Epithelial cell of prostate (primary cell): ENCODE results near the gene SAE1.

Experiments used
- DNase-seq: peaks from one replicate; pipeline ENCODE4 v3.0.0-alpha.2; 2011; ENCODE audit warnings: low read depth, low spot score
- H3K27ac ChIP-seq: fragments of 450-650 bp; 2 replicates; pipeline ENCODE4 v1.5.1; 2017; ENCODE audit warnings: mild to moderate bottlenecking

SAE1 gene

GRCh38 chr19:47156861-47157430, 26.3 kb downstream of the SAE1 start:
- peak overlapping the region; percentile 86 for H3K27ac ChIP-seq
- DNase-seq = no peak

- peak overlapping the region; percentile 86 for H3K27ac ChIP-seq
- DNase-seq = no peak
Observed at GRCh38 chr19:47157431-47158321, 27.0 kb downstream of the SAE1 start.

GRCh38 chr19:47158367-47158791, 27.7 kb downstream of the SAE1 start:
- peak overlapping the region; percentile 86 for H3K27ac ChIP-seq
- DNase-seq = no peak

GRCh38 chr19:47158879-47159503, 28.4 kb downstream of the SAE1 start:
- DNase-seq = no peak
- peak overlapping the region; percentile 86 for H3K27ac ChIP-seq

GRCh38 chr19:47161876-47162489, 31.3 kb downstream of the SAE1 start:
- H3K27ac ChIP-seq = no peak overlapping the region
- no peak for DNase-seq

- no peak overlapping the region for H3K27ac ChIP-seq
Observed at GRCh38 chr19:47168065-47168464, 37.4 kb downstream of the SAE1 start.

GRCh38 chr19:47172666-47173455, 42.2 kb downstream of the SAE1 start:
- no peak overlapping the region for H3K27ac ChIP-seq
- no peak for DNase-seq

More at GRCh38 chr19:47168065-47168464, 37.4 kb downstream of the SAE1 start:
- no peak for DNase-seq

- DNase-seq = no peak
- peak overlapping the region; percentile 34 for H3K27ac ChIP-seq
Observed at GRCh38 chr19:47176071-47176626, 45.5 kb downstream of the SAE1 start.

GRCh38 chr19:47176627-47177090, 46.0 kb downstream of the SAE1 start:
- H3K27ac ChIP-seq = peak overlapping the region; percentile 34
- no peak for DNase-seq

- no peak overlapping the region for H3K27ac ChIP-seq
- no peak for DNase-seq
Observed at GRCh38 chr19:47179653-47180310, 49.1 kb downstream of the SAE1 start.

GRCh38 chr19:47183601-47184000, 53.0 kb downstream of the SAE1 start:
- H3K27ac ChIP-seq = no peak overlapping the region
- DNase-seq = no peak

GRCh38 chr19:47186446-47187334, 56.1 kb downstream of the SAE1 start:
- DNase-seq = no peak
- H3K27ac ChIP-seq = no peak overlapping the region

GRCh38 chr19:47187335-47187655, 56.7 kb downstream of the SAE1 start:
- no peak for DNase-seq
- H3K27ac ChIP-seq = no peak overlapping the region

GRCh38 chr19:47187797-47188196, 57.2 kb downstream of the SAE1 start:
- DNase-seq = no peak
- no peak overlapping the region for H3K27ac ChIP-seq

GRCh38 chr19:47188507-47189033, 57.9 kb downstream of the SAE1 start:
- no peak overlapping the region for H3K27ac ChIP-seq
- no peak for DNase-seq

- DNase-seq = no peak
- H3K27ac ChIP-seq = no peak overlapping the region
Observed at GRCh38 chr19:47190167-47190727, 59.6 kb downstream of the SAE1 start.

- H3K27ac ChIP-seq = no peak overlapping the region
- DNase-seq = no peak
Observed at GRCh38 chr19:47195434-47195833, 64.8 kb downstream of the SAE1 start.

- DNase-seq = no peak
- peak overlapping the region; percentile 9 for H3K27ac ChIP-seq
Observed at GRCh38 chr19:47197141-47197540, 66.5 kb downstream of the SAE1 start.
